ENCODE measurements around the gene GDF7. TPM values are rescaled to one million over a fixed set of nuclear protein-coding genes. Genes with fewer than 3 reads are reported as not detected.

Gene GDF7
- total and polyA plus RNA-seq, 10 of the 15 experiments (the other 5 are each of a cell fraction or from before 2014, with no cell fraction given) = 0.02 to 0.11 (median 0.04) TPM; not detected in 1

DNA sequence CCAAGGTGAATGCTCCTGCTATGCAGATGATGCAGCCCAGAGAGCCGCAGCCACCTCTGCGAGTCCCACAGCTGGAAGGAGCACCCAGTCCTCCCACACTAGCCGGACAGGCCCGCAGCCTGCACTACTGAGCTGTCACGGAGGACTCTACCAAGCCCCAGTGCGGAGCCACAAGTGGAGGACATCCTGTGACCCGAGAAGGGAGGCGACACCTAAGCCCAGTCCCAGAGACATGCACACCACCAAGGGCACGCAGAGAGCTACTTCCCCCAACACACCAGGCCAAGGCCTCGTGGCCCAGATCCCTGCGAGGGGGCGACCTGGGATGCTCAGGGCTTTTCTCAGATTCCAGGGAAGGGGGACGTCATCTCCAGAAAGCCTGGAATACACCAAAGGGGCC lies 28.9 kb upstream of the GDF7 start:
- Histone ChIP-seq H2AFZ (ENCODE audit: control insufficient read depth, low read depth, low read length) (no peak overlapping the region), H3K4me1 (ENCODE audit: control insufficient read depth, insufficient read depth, low read length) (peaks cover 8% of the 10 kb centered on the region), H3K79me2 (ENCODE audit: control insufficient read depth, insufficient read depth, low read length) (no peaks in the 10 kb centered on the region), H3K27me3 (replicated peaks in 1 of 2; ENCODE audit: control insufficient read depth in 2 of 2, insufficient read depth in 2 of 2, low read length in 1 of 2) (no peaks in the 10 kb centered on the region), H3K9ac (ENCODE audit: control insufficient read depth, insufficient read depth, low read length) (no peak overlapping the region), H3K9me3 (replicated peaks; ENCODE audit: control insufficient read depth, insufficient read depth, low read length) (no peaks in the 10 kb centered on the region), H3K27ac (ENCODE audit: control insufficient read depth, insufficient read depth) (no peak overlapping the region), H4K20me1 (ENCODE audit: control insufficient read depth, insufficient read depth) (no peaks in the 10 kb centered on the region; the same call in 1 of the 2 replicates), H3K4me3 (no peak overlapping the region), H3K4me2 (ENCODE audit: control insufficient read depth, insufficient read depth) (no peak overlapping the region), H3K36me3 (ENCODE audit: control insufficient read depth in 2 of 2, insufficient read depth in 2 of 2, low read length in 1 of 2) (no peaks in the 10 kb centered on the region; a peak in 2 of 4 replicates)
- SMC1A ChIA-PET (ENCODE audit: uncharacterized antibody, unreplicated experiment) = interaction anchor here (1.1 to 6.0 kb wide), 2 partner anchors 194 to 226 kb away, joined by 3 to 56 read pairs; no protein-coding TSS in a partner anchor
- WGBS (ENCODE audit: insufficient coverage, insufficient replicate concordance, low lambda C conversion rate, missing lambda C conversion rate) = 84% methylated on average over 13 of the region's 13 CpGs
- DNase-seq (ENCODE audit: low read depth, low spot score) (no peak), FAIRE-seq (no peak), ATAC-seq (no peak)
- no TSS peak for BruUV-seq (replicated peaks)
- in situ Hi-C loops (cut with MboI) = no loop called here
- RAD21 ChIA-PET (ENCODE audit: unreplicated experiment) = interaction anchor here (2.2 kb wide), 1 partner anchor 194 kb away, joined by 6 read pairs; no protein-coding TSS in a partner anchor
- POLR2A ChIA-PET = no interaction called here
- intact Hi-C loops (cut with micrococcal nuclease; ENCODE audit: unreplicated experiment) = no loop called here
- CTCF ChIA-PET = interaction anchor here (1.1 to 7.9 kb wide), 3 partner anchors 192 to 226 kb away, joined by 3 to 119 read pairs (median 59); partner anchors contain the start of gene RHOB
- TF ChIP-seq ETV6 (conservative IDR thresholded peaks at IDR 0.05 in 1 of 2, IDR thresholded peaks at IDR 0.05 in 1 of 2; ENCODE audit: borderline replicate concordance in 1 of 2, low read depth in 1 of 2) = no peak
- TF ChIP-seq ASH2L (IDR thresholded peaks at IDR 0.05; ENCODE audit: borderline replicate concordance, low read depth) = no peak
- TF ChIP-seq FOS (IDR thresholded peaks at IDR 0.05; ENCODE audit: borderline replicate concordance, extremely low read depth, insufficient read length) = no peak
- no peak for TF ChIP-seq JUNB (IDR thresholded peaks at IDR 0.05)
- no peak for TF ChIP-seq IKZF1 (conservative IDR thresholded peaks at IDR 0.05)
- TF ChIP-seq KDM1A (IDR thresholded peaks at IDR 0.05; ENCODE audit: borderline replicate concordance) = no peak
- TF ChIP-seq, protein P1, sequence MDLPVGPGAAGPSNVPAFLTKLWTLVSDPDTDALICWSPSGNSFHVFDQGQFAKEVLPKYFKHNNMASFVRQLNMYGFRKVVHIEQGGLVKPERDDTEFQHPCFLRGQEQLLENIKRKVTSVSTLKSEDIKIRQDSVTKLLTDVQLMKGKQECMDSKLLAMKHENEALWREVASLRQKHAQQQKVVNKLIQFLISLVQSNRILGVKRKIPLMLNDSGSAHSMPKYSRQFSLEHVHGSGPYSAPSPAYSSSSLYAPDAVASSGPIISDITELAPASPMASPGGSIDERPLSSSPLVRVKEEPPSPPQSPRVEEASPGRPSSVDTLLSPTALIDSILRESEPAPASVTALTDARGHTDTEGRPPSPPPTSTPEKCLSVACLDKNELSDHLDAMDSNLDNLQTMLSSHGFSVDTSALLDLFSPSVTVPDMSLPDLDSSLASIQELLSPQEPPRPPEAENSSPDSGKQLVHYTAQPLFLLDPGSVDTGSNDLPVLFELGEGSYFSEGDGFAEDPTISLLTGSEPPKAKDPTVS (IDR thresholded peaks at IDR 0.05; ENCODE audit: low read depth, low read length) = no peak
- TF ChIP-seq, protein P2, sequence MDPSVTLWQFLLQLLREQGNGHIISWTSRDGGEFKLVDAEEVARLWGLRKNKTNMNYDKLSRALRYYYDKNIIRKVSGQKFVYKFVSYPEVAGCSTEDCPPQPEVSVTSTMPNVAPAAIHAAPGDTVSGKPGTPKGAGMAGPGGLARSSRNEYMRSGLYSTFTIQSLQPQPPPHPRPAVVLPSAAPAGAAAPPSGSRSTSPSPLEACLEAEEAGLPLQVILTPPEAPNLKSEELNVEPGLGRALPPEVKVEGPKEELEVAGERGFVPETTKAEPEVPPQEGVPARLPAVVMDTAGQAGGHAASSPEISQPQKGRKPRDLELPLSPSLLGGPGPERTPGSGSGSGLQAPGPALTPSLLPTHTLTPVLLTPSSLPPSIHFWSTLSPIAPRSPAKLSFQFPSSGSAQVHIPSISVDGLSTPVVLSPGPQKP (IDR thresholded peaks at IDR 0.05; ENCODE audit: low read depth, low read length) = no peak
- no peak for TF ChIP-seq SIN3A (IDR thresholded peaks at IDR 0.05; ENCODE audit: low read depth, low read length)
- TF ChIP-seq CBFB (IDR thresholded peaks at IDR 0.05; ENCODE audit: low read depth) = no peak
- TF ChIP-seq, protein P3, sequence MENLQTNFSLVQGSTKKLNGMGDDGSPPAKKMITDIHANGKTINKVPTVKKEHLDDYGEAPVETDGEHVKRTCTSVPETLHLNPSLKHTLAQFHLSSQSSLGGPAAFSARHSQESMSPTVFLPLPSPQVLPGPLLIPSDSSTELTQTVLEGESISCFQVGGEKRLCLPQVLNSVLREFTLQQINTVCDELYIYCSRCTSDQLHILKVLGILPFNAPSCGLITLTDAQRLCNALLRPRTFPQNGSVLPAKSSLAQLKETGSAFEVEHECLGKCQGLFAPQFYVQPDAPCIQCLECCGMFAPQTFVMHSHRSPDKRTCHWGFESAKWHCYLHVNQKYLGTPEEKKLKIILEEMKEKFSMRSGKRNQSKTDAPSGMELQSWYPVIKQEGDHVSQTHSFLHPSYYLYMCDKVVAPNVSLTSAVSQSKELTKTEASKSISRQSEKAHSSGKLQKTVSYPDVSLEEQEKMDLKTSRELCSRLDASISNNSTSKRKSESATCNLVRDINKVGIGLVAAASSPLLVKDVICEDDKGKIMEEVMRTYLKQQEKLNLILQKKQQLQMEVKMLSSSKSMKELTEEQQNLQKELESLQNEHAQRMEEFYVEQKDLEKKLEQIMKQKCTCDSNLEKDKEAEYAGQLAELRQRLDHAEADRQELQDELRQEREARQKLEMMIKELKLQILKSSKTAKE (IDR thresholded peaks at IDR 0.05; ENCODE audit: low read depth, poor library complexity, severe bottlenecking) = no peak
- TF ChIP-seq ESRRA (IDR thresholded peaks at IDR 0.05; ENCODE audit: low read length) = no peak
- no peak for TF ChIP-seq NFXL1 (IDR thresholded peaks at IDR 0.05; ENCODE audit: borderline replicate concordance)
- TF ChIP-seq, protein P4, sequence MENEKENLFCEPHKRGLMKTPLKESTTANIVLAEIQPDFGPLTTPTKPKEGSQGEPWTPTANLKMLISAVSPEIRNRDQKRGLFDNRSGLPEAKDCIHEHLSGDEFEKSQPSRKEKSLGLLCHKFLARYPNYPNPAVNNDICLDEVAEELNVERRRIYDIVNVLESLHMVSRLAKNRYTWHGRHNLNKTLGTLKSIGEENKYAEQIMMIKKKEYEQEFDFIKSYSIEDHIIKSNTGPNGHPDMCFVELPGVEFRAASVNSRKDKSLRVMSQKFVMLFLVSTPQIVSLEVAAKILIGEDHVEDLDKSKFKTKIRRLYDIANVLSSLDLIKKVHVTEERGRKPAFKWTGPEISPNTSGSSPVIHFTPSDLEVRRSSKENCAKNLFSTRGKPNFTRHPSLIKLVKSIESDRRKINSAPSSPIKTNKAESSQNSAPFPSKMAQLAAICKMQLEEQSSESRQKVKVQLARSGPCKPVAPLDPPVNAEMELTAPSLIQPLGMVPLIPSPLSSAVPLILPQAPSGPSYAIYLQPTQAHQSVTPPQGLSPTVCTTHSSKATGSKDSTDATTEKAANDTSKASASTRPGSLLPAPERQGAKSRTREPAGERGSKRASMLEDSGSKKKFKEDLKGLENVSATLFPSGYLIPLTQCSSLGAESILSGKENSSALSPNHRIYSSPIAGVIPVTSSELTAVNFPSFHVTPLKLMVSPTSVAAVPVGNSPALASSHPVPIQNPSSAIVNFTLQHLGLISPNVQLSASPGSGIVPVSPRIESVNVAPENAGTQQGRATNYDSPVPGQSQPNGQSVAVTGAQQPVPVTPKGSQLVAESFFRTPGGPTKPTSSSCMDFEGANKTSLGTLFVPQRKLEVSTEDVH (IDR thresholded peaks at IDR 0.05; ENCODE audit: low read depth, partially characterized antibody) = no peak
- no peak for TF ChIP-seq CREB1 (IDR thresholded peaks at IDR 0.05; ENCODE audit: low read depth)
- no peak for TF ChIP-seq IKZF2 (IDR thresholded peaks at IDR 0.05)
- TF ChIP-seq FOXM1 (IDR thresholded peaks at IDR 0.05; ENCODE audit: low read depth, low read length) = no peak
- no peak for TF ChIP-seq POU2F2 (IDR thresholded peaks at IDR 0.05; ENCODE audit: borderline replicate concordance, low read depth, low read length)
